ENCODE data around the gene FOSB. TPM values are rescaled to one million over a fixed set of nuclear protein-coding genes. Genes with fewer than 3 reads are reported as not detected.

FOSB gene
- polyA plus RNA-seq, 4 donors = 2.6 to 85.3 (median 35.4) TPM

DNA sequence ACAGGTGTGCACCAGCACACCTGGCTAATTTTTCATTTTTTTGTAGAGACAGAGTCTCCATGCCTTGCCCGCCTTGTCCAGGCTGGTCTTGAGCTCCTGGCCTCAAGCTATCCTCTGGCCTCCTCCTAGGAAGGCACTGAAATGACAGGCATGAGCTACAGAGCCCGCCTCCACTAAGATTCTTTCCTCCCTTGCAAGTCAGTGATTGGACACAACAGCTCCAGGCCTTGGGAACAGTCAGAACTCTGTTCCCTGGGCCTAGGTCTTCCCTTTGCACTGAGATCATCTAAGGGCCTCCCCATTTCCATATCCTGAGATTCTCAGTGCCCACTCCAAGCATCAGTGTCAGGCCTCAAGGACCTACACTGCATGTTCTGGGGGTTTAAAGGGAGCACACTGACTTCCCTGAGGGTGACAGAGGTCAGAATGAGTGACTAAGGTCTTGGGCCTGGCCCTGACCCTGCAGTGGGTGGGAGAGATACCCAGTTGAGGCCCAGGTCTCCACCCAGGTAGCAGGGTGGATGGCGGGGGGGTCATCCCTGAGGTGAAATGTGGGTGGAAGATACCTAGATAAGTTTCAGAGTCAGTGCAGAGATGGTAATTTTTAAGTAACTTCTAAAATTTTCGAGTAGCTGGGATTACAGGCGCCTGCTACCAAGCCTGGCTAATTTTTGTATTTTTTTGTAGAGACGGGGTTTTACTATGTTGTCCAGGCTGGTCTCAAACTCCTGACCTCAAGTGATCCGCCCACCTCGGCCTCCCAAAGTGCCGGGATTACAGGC lies 26.7 kb upstream of the FOSB start:
- DNase-seq (ENCODE audit: low read depth in 4 of 4, low spot score in 3 of 4) = no peak

DNA sequence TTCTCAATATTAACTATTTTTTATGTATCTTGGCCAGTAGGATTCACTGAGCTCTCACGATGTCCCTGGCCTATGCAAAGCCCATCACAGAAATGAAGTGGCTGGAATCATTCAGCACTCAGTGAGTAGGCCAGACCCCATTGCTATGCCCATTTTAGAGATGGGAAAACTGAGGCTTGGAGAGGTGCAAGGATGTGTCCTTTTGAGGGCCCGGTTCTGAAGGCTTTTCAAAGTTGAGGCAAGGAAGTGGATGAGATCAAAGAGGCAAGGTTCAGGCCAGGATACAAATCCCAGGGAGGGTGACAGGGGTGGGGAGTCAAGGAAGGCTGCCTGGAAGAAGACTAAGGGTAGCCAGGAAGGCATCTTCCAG lies 25.4 kb upstream of the FOSB start:
- DNase-seq (ENCODE audit: low read depth in 4 of 4, low spot score in 3 of 4) = no peak

DNA sequence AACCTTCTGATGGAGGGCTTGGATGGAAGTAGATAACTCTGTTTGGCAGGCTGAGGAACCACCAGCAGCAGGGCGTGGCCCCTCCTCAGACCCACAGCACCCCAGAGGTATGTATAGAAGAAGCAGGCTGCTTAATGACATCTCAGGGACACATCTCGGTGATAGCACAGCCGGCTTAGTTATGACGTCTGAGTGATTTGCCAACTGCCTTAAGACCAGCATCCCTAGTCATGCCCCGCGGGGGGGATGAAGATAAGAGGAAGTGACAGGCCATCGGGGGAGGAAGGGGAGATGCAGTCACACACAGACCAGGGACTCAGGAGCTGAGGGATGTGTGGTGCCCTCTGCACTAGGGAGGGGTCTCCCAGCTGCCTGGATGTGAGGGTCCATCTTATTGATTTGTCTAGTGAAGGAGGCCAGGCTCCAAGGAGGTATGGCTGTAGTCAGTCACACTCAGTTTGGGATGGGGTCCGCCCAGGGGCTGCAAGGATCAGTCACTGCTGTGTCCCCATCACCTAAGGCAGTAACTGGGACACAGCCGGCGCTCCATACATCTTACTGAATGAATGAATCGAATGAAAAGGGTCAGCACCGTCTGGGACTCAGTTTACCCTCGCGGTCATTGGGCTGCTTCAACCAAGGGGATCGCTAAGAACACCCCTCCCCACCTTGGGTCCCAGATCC lies 24.9 kb upstream of the FOSB start:
- no peak for DNase-seq (ENCODE audit: low read depth in 4 of 4, low spot score in 3 of 4)

DNA sequence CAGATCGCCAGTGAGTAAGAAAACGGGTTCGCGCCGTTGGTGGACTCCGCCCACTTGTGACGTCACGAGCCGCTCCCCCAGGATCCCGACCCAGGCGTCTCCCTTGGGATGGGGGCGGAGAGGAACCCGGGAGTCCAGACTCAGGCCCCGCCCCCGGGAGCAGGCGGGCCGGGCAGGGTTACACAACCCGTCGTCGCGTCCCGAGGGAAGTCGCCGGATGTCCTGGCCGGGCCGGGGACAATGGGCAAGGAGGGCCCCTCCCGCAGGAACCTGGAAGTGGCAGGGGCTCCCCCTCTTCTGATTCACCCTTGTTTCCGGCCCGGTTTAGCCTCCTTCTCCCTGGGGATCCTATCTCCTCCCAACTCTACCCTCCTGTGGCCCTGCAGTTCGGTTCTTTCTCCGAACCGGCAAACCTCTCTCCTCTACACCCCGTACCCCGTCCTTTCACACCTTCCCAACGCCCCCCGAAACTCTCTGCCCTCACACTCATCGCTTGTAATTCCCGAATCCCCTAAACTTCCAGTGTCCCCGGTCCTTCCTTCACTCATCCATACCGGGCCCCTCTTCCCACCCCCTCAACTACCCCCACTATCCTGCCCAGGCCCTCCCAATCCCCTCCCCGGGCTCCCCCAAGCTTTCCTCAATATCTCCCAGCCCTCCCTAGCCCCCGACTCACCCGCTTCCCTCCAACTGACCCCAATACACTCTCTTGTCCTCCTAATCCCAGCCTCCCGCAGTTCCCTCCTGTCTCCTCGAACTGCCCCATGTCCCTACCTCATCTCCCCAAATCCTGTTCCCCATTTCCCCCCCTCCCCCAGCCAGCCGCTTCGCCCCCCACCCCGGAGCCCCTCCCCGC lies 24.1 kb upstream of the FOSB start:
- peak in 3 of 4 donors; percentile 78 to 84 (median 80) for DNase-seq (ENCODE audit: low read depth in 4 of 4, low spot score in 3 of 4)

DNA sequence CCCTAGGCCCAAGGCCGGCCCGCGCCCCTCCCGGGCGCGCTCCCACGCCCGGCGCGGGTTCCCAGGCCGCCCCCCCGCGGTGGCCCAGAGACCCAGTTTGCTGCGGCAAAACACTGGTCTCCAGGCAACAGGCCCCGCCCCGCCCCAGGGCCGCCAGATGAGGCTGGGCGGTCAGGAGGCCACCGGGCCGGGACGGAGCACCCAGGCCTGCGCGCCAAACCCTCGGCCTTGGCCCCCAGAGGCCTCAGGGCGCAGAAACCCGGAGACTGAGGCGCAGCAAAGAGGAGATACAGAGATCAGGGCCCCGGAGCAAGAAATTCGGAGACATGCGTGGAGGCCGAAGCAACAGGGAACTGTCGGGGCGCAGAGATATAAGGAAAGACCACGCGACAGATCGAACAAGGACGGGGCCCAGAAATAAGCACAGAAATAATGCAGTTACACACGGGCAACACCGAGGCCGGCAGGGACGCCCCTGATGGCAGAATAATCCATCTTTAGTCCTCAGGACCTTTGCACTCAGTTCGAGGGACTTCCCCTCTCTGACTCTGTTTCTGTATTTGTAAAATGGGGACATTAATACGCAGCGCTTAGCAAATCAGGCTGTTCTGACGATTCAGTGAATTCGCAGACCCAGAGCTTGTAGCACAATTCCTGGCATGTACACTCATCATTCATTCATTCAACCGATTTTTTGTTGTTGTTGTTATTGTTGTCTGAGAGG lies 23.3 kb upstream of the FOSB start:
- DNase-seq (ENCODE audit: low read depth in 4 of 4, low spot score in 3 of 4) = peak in 1 of 4 donors; percentile 76

DNA sequence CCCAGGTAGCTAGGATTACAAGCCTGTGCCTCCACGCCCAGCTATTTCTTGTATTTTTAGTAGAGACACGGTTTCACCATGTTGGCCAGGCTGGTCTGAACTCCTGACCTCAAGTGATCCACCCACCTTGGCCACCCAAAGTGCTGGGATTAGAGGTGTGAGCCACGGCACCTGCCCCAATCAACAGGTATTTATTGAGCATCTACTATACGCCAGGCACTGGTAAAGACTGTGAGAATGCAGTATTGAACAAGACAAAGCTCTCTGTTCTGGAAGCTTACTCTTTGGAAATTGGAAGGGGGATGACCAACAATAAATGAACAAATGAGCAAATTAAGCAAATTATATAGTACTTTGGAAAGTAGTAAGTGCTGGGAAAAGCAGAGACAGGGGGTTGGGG lies 22.7 kb upstream of the FOSB start:
- DNase-seq (ENCODE audit: low read depth in 4 of 4, low spot score in 3 of 4) = no peak

DNA sequence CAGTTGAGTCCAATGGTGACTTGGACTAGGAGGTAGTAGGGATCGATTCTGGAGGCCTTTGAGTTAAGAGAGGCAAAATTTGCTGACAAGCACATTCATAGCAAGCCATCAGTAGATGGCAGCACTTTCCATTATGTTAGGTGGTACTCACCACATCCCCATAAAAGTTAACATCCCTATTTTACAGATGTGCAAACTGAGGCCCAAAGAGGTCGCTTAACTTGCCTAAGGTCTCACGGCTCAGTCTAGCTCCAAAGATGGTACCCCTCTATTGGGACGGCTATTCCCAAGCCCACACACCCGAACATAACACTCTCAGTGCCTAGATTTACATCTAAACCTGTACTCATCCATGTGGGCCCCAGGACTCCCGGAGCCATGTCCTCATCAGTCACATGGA lies 21.5 kb upstream of the FOSB start:
- DNase-seq (ENCODE audit: low read depth in 4 of 4, low spot score in 3 of 4) = no peak

DNA sequence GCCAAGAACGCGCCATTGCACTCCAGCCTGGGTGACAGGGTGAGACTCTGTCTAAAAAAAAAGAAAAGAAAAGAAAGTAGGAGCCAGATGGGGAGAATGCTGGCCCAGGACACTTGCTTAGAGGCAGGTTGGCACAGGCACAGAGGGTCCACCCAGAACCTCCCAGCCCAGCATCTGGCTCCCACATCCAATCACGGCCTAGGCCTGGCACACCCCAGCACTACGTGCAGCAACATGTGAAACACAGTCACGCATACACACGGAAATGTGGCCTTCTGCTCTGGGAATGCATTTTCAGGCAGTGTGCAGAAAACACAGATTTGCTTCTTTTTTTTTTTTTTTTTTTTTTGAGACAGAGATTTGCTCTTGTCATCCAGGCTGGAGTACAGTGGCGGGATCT lies 20.9 kb upstream of the FOSB start:
- DNase-seq (ENCODE audit: low read depth in 4 of 4, low spot score in 3 of 4) = no peak

DNA sequence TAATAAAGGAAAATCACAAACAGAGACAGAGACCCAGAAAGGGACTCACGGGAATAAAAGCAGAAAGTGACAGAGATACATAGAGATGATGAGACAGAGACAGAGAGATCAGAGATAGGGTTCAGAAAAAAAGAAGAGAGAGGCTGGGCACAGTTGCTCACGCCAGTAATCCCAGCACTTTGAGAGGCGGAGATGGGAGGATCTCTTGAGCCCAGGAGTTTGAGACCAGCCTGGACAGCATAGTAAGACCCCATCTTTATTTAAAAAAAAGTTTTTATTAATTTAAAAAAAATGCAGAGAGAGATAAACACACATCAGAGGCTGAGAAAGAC lies 19.4 kb upstream of the FOSB start:
- no peak for DNase-seq (ENCODE audit: low read depth in 4 of 4, low spot score in 3 of 4)

DNA sequence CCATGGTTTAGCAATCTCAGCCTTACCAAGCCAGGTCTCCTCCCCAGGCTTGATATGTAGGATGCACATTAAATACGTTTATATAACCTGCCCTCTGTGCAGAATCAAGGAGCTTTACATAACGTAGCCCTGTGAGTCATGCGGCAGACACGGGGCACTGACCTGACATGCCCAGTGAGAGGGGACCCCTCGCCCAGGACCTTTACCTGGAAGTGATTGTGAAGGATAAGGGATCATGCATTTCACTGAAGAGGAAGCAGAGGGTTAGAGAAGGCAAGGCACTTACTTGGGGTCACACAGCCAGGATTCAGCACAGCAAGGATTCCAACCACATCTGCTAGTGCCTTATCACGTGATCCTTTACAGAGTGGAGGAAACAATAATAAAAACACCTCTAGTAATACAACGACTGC lies 18.9 kb upstream of the FOSB start:
- DNase-seq (ENCODE audit: low read depth in 4 of 4, low spot score in 3 of 4) = no peak

DNA sequence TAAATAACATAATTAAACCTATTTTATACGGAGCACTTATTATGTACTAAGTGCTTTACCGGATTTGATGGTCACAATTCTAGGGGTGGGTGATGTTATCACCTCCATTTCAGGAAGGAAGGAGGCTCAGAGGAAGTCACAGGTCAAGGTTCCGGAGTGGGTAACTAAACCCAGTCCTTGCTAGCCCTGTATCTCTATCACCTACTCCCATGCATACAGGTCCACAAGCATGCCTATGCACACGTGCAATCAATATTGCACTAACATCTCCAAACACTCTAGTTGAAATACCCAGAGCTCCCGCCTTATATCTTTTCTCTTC lies 17.8 kb upstream of the FOSB start:
- no peak for DNase-seq (ENCODE audit: low read depth in 4 of 4, low spot score in 3 of 4)

DNA sequence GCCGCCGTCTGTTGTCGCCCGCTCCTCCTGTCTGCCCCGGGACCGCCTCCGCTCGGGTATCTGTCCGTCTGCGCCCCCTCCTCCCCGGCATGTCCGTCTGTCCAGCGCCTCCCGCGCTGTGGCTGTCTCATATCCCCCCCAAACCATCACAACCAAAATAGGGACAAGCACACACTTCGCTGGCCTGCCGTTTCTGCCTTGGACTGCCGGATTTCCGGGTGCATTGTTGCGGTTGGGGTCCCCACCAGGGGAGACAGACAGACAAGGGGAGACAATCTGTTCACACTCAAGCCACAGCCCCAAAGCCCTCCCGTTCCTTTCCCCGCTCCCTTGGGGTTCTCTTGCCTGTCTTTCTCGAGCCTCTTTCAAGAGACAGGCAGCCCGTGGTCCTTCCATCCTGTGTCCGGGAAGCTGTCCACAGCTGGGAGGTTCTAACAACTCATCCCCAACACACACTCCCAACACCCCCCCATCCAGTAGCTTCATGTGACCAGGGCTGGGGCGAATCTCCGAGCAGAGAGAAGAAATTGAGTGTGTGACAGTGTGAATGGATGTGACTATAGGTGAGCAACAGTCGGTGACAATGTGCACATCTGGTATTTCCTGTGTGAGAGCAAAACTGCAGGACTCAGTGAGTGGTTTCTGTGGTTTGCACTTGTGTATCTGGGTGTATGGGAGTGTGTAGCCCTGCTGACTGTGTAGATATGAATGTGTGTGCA lies 16.5 kb upstream of the FOSB start:
- DNase-seq (ENCODE audit: low read depth in 4 of 4, low spot score in 3 of 4) = no peak

DNA sequence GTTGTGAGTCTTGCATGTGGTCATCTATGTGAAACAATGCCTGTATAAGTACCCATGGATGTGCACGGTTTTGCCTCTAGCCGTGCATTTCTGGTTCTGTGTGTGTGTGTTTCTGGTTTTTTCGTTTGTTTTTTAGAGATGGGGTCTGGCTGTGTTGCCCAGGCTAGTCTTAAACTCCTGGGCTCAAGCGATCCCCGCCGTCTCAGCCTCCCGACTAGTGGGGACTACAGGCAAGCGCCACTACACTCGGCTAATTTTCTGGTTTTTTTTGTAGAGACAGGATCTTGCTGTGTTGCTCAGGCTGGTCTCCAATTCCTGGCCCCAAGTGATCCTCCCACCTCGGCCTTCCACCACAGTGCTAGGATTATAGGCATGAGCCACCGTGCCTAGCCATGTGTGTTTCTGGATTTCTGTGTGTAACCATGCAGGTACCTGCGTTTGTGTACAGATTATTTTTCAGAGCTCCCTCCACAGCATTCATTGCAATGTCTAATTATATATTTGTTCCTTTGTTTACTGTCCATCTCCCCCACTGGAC lies 15.9 kb upstream of the FOSB start:
- no peak for DNase-seq (ENCODE audit: low read depth in 4 of 4, low spot score in 3 of 4)

DNA sequence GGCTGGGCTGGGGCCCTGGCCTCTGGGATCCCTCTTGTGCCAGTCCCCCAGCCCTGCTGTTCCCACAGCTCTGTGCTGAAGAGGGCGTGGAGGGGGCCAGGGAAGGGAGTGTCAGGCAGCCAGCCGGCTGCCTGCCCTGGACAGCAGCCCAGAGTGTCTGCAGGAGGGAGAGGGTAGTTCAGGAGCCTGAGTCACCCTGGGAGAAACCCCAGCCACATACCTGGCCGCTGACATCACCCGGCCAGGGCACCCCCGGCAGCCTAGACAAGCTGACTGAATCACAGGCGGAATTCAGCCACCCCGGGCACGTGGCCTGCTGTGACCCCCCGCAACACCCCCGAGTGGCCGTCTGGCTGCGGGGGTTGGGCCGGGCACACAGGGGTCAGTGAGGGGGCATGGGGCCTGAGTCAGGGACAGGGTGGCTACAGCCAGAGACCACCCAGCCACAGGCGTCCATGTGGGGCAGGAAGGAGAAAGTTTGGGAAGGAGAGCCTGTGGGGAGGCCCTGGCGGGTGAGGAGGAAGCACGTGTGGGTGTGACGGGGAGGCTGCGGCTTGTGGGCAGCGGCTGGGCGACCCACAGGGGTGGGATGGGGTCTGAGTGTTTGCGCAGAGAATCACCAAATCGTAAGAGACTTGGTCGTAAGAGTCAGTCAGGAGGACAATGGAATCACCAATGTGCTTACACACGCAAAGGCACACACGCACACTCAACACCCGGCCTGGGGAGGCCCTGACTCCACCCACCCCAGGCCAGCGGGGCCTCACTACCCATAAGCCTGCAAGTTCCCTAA lies 11.9 kb upstream of the FOSB start:
- no peak for DNase-seq (ENCODE audit: low read depth in 4 of 4, low spot score in 3 of 4)

DNA sequence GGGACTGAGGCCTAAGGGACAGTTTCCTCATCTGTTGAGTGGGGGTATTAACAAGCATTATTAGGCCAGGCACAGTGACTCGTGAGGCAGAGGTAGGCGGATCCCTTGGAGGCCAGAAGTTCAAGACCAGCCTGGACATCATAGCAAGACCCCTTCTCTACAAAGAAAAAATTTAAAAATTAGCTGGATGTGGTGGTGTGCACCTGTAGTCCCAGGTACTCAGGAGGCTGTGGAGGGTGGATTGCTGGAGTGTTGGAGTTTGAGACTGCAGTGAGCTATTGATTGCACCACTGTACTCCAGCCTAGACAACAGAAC lies 11.3 kb upstream of the FOSB start:
- DNase-seq (ENCODE audit: low read depth in 4 of 4, low spot score in 3 of 4) = no peak

DNA sequence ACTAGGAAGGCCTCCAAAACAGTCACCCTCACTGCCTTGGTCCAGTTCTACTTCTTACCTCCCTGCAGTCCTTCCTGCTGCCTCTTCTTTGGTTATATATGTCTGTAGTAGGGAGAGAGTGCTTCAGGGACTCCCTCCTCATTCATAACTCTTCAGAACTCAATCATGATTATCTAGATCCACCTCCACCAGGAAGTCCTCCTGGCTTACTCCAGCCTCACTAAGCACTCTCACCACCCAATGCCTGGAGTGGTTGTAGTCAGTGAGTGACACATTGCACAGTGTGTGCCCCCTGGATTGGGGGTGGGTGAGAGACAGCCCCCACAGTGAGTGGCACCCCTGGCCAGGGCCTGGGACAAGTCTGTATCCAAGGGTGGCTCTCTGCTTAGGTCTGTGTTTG lies 10.0 kb upstream of the FOSB start:
- DNase-seq (ENCODE audit: low read depth in 4 of 4, low spot score in 3 of 4) = no peak

DNA sequence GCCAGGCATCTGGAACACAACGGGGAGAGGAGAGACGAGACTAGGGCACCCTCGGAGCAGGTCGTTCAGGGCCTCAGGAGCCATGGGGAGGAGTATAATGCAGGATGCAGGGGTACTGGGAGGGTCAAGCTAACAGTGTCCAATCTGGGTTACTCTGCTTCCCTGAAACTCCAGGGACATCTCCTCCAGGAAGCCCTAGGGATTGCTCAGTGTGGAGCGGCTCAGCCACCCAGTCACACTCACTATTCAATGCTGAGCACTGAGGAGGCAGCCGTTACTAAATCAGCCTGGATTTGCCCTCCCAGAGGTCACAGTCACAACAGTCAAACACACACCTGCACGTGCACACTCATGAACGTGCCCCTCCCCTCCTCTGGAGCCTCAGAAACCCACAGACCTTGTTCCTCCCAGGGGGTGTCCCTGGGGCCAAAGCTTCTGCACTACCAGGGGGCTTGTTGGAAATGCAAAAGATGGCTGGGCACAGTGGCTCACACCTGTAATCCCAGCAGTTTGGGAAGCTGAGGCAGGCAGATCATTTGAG lies 6.9 kb upstream of the FOSB start:
- no peak for DNase-seq (ENCODE audit: low read depth in 4 of 4, low spot score in 3 of 4)

DNA sequence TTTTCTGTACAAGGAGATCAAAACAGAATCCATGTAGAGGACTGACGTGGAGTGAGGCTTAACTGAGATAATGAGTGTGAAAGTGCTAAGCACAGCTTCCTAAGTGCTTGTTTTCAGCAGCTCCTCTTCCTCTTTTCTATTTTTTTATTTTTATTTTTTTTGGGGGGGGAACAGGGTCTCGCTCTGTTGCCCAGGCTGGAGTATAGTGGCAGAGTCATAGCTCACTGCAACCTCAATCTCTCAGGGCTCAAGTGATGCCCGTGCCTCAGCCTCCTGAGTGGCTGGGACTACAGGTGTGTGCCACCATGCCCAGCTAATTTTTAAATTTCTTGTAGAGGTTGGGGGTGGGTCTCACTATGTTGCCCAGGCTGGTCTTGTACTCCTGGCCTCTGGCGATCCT lies 5.6 kb upstream of the FOSB start:
- no peak for DNase-seq (ENCODE audit: low read depth in 4 of 4, low spot score in 3 of 4)

DNA sequence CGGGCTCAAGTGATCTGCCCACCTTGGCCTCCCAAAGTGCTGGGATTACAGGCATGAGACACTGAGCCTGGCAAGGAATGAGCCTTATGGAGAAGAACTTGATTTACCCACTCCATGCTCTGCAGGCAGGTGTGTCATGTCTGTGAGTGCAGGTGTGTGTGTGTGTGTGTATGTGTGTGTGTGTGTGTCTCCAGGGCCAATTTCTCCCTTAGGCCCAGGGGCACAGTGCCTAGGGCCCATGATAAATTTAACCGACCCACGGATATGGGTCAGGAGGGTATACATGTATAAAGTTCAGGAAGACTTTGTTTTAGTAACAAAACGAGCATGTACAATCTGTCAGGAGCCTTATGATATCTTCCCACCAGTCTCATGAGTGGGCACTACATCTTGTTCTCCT lies 4.6 kb upstream of the FOSB start:
- no peak for DNase-seq (ENCODE audit: low read depth in 4 of 4, low spot score in 3 of 4)
